Endodermal cell (in vitro differentiated cells): ENCODE data around the gene CHAT. TPM values are rescaled to one million over a fixed set of nuclear protein-coding genes. Genes with fewer than 3 reads are reported as not detected.
A peak's percentile ranks its signal among the peaks of the same experiment; 100 is the strongest.

Experiments used
- DNase-seq: peaks from one replicate; pipeline ENCODE4 v3.0.0-alpha.2; 2017
- H3K27ac ChIP-seq: 2 replicates; pipeline ENCODE4 v1.5.1; 2013; ENCODE audit warnings: mild to moderate bottlenecking, low read depth, low read length, moderate library complexity
- H3K27me3 ChIP-seq: 2 replicates; pipeline ENCODE4 v1.6.1; 2013; ENCODE audit warnings: mild to moderate bottlenecking, low read length, moderate library complexity; ENCODE audit not compliant: insufficient read depth, control insufficient read depth, poor library complexity, severe bottlenecking
- H3K36me3 ChIP-seq: 2 replicates; pipeline ENCODE4 v1.7.0; 2013; ENCODE audit warnings: mild to moderate bottlenecking, low read length, moderate library complexity; ENCODE audit not compliant: control insufficient read depth, insufficient read depth
- H3K4me1 ChIP-seq: one replicate; pipeline ENCODE4 v1.7.0; 2013; ENCODE audit warnings: low read length; ENCODE audit not compliant: control insufficient read depth, insufficient read depth
- H3K4me3 ChIP-seq: 2 replicates; pipeline ENCODE4 v1.5.1; 2013; ENCODE audit warnings: mild to moderate bottlenecking, low read length, moderate library complexity
- H3K9ac ChIP-seq: 2 replicates; pipeline ENCODE4 v1.6.1; 2013; ENCODE audit warnings: mild to moderate bottlenecking, low read length, moderate library complexity; ENCODE audit not compliant: poor library complexity, severe bottlenecking; ENCODE audit errors: extremely low read depth
- H3K9me3 ChIP-seq: 2 replicates; pipeline ENCODE4 v1.6.1; 2013; ENCODE audit warnings: mild to moderate bottlenecking, low read length, moderate library complexity; ENCODE audit not compliant: control insufficient read depth
- H3K27ac Mint-ChIP-seq: 2 replicates; pipeline ENCODE4 v1.8.0; 2020; ENCODE audit warnings: mixed read lengths
- H3K27me3 Mint-ChIP-seq: 2 replicates; pipeline ENCODE4 v1.8.0; 2021; ENCODE audit warnings: mild to moderate bottlenecking, mixed read lengths; ENCODE audit not compliant: insufficient read depth
- H3K36me3 Mint-ChIP-seq: 2 replicates; pipeline ENCODE4 v1.8.0; 2020; ENCODE audit warnings: low read depth, mixed read lengths
- H3K4me1 Mint-ChIP-seq: 2 replicates; pipeline ENCODE4 v1.8.0; 2020; ENCODE audit warnings: mixed read lengths
- H3K4me3 Mint-ChIP-seq: 2 replicates; pipeline ENCODE4 v1.8.0; 2020; ENCODE audit warnings: mild to moderate bottlenecking, moderate library complexity, mixed read lengths
- H3K9me3 Mint-ChIP-seq: 2 replicates; pipeline ENCODE4 v1.8.0; 2020; ENCODE audit warnings: mild to moderate bottlenecking, mixed read lengths
- WGBS, 2 experiments: methylation state at CpG; one replicate each; pipeline versions ENCODE4 v1.1.5 to v1.1.7; 2013; ENCODE audit warnings: missing lambda C conversion rate in 2 of 2, mixed read lengths in 1 of 2; ENCODE audit not compliant: insufficient coverage in 1 of 2, insufficient read length in 1 of 2; 5-methylcytosine and 5-hydroxymethylcytosine counted together
- total RNA-seq, 2 donors: library from RNA; stranded (reverse); fragmentation: NEBNext Ultra II Directional in 1 of 2; extraction: Animal tissue kit (Norgen Biotek cat#: 25700) in 1 of 2; gene quantifications; 2 replicates in 1 of 2; 3 replicates in 1 of 2; pipeline ENCODE4 v1.2.1, GENCODE V29; 2021
- TF ChIP-seq, protein P1 (sequence below): fragments of 200-600 bp; sonication (generic); conservative IDR thresholded peaks from 2 replicates; pipeline ENCODE4 v1.5.0; 2021; ENCODE audit warnings: antibody characterized with exemption, mild to moderate bottlenecking

The CHAT gene
- total RNA-seq, 2 donors from 2014 or later: not detected

DNA sequence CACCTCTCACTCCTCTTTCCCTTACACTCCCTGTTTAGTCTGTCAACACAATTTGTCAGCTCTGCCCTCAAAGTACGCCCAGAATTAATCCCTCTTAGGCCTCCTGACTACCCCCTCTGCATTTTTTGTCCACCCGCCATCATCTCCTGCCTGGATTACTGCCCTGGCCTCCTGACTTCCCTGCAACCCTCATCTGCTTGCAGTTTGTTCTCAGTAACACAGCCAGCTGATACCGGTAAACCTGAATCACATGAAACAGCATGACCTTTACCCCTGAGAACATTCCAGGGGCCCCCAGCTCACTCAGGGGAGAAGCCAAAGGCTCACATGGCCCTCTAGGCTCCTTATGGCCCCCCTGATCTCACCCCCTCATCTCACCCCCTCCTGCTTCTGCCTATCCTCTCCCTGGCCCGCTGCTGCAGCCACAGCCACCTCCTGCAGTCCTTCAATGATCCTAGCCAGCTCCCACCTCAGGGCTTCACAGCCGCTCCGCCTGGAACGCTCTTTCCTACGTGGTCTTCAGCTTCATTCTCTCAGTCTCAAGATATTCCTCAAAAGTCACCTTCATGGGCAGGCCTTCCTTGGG, 74.5 kb downstream of the CHAT start:
- no peak overlapping the region for H3K27ac ChIP-seq
- Mint-ChIP-seq H3K27me3 (peaks cover 83% of the 10 kb centered on the region), H3K4me3 (no peak overlapping the region), H3K4me1 (peaks cover 9% of the 10 kb centered on the region), H3K36me3 (no peaks in the 10 kb centered on the region), H3K27ac (no peak overlapping the region), H3K9me3 (peaks cover 30% of the 10 kb centered on the region)
- 44 to 49% methylated on average over 6 to 8 of the region's 8 CpGs for WGBS, 2 experiments
- peaks cover 13% of the 10 kb centered on the region for H3K9me3 ChIP-seq
- H3K36me3 ChIP-seq: no peaks in the 10 kb centered on the region
- H3K27me3 ChIP-seq: peaks cover 52% of the 10 kb centered on the region
- H3K9ac ChIP-seq: no peak overlapping the region
- H3K4me1 ChIP-seq: no peaks in the 10 kb centered on the region
- DNase-seq: no peak
- H3K4me3 ChIP-seq: no peak overlapping the region
- TF ChIP-seq, protein P1, sequence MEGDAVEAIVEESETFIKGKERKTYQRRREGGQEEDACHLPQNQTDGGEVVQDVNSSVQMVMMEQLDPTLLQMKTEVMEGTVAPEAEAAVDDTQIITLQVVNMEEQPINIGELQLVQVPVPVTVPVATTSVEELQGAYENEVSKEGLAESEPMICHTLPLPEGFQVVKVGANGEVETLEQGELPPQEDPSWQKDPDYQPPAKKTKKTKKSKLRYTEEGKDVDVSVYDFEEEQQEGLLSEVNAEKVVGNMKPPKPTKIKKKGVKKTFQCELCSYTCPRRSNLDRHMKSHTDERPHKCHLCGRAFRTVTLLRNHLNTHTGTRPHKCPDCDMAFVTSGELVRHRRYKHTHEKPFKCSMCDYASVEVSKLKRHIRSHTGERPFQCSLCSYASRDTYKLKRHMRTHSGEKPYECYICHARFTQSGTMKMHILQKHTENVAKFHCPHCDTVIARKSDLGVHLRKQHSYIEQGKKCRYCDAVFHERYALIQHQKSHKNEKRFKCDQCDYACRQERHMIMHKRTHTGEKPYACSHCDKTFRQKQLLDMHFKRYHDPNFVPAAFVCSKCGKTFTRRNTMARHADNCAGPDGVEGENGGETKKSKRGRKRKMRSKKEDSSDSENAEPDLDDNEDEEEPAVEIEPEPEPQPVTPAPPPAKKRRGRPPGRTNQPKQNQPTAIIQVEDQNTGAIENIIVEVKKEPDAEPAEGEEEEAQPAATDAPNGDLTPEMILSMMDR: no peak

DNA sequence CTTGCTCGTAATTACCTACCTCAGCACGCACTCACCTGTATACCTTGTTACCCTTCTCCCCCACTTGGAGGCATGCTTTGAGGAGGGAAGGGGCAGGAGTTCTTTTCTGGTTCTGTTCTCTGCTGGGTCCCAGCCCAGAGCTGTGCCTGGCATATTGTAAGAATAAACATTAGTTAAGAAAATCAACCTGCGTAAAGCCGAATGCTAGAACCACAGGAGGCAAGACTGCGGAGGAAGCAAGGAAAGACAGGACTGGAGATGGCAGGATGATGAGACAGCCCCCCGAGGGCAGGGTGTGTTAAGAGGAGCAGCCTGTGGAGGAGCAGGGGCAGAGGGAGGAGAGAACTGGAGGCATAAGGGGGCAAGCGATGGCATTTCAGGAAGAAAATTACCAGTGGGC, 75.1 kb downstream of the CHAT start:
- 39 to 44% methylated on average over 4 to 7 of the region's 7 CpGs for WGBS, 2 experiments
- Histone ChIP-seq H3K27ac (no peak overlapping the region), H3K36me3 (no peaks in the 10 kb centered on the region), H3K4me3 (no peak overlapping the region), H3K4me1 (no peaks in the 10 kb centered on the region), H3K9me3 (peaks cover 13% of the 10 kb centered on the region), H3K9ac (no peak overlapping the region), H3K27me3 (peaks cover 52% of the 10 kb centered on the region)
- peaks cover 88% of the 10 kb centered on the region for H3K27me3 Mint-ChIP-seq
- H3K9me3 Mint-ChIP-seq: peaks cover 34% of the 10 kb centered on the region
- TF ChIP-seq, protein P1: no peak
- no peak overlapping the region for H3K4me3 Mint-ChIP-seq
- peaks cover 9% of the 10 kb centered on the region for H3K4me1 Mint-ChIP-seq
- no peaks in the 10 kb centered on the region for H3K36me3 Mint-ChIP-seq
- DNase-seq: no peak
- no peak overlapping the region for H3K27ac Mint-ChIP-seq

DNA sequence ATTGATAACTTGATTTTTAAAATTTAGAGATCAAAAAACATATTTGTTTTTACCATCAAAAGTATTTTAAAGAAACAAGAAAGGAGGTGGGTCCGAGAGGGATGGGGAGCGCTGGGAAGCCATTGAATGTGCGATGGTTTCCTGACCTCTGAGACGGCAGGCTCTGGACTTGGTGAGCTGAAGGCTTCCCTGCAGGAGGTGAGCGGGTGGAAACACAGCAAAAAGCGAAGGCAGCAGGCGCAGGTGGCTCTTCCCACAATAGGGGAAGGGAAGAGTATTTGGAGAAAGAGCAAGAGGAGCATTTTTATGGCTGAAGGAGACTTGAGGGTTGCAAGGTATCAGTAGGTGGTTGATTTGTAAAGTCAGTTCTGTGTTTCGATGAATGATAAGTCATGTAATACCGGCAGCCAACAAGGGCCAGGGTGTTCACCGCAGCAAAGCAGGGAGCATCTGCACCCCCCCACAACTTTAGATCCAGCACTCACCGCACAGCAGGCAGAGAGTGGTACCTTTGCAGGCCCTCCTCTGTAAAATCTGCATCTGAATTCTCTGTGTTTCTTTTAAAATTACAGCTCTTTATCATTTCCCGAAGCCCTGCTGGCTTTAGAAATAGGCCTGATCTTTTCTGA, 76.2 kb downstream of the CHAT start:
- Mint-ChIP-seq H3K4me1 (peaks cover 9% of the 10 kb centered on the region), H3K27me3 (peaks cover 92% of the 10 kb centered on the region), H3K36me3 (no peaks in the 10 kb centered on the region), H3K9me3 (peaks cover 34% of the 10 kb centered on the region), H3K4me3 (no peak overlapping the region), H3K27ac (no peak overlapping the region)
- H3K4me3 ChIP-seq: no peak overlapping the region
- H3K9ac ChIP-seq: no peak overlapping the region
- H3K27ac ChIP-seq: no peak overlapping the region
- 18 to 26% methylated on average over 8 to 11 of the region's 12 CpGs for WGBS, 2 experiments
- H3K4me1 ChIP-seq: no peaks in the 10 kb centered on the region
- peaks cover 52% of the 10 kb centered on the region for H3K27me3 ChIP-seq
- DNase-seq: peak; percentile 80
- TF ChIP-seq, protein P1: no peak
- peaks cover 13% of the 10 kb centered on the region for H3K9me3 ChIP-seq
- no peaks in the 10 kb centered on the region for H3K36me3 ChIP-seq
